PC-9 (cell line): Measurements from ENCODE around the gene STAMBPL1.

Source experiments
- CTCF ChIP-seq: fragments of 200-600 bp; sonication (generic); conservative IDR thresholded peaks from 2 replicates; pipeline ENCODE4 v1.6.1; 2017; ENCODE audit warnings: mixed run types, antibody characterized with exemption, mild to moderate bottlenecking, moderate library complexity
- EZH2 ChIP-seq: fragments of 200-600 bp; sonication (generic); IDR thresholded peaks from 2 replicates; pipeline ENCODE4 v1.8.0; 2017; ENCODE audit warnings: antibody characterized with exemption, low read depth

DNA sequence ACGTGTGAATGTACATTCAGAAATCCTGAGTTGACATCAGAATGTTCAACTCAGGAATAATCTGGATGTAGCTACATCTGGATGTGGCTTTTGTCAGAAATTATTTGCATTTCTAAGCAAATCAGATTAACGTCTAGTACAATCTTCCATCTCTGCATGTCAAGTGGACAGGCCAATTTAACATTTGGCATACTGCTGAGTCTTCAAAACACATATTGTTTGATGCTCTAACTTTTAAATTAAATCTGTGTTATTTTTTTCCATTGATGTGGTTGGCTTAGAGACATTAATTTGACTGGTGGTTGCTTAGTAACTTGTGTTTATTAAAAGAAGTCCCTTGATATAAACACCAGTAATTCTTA lies 3.4 kb downstream of the STAMBPL1 start:
- no peak for TF ChIP-seq CTCF
- TF ChIP-seq EZH2, result no peak
